Measurements from ENCODE around the gene TBXAS1.

TBXAS1 gene

DNA sequence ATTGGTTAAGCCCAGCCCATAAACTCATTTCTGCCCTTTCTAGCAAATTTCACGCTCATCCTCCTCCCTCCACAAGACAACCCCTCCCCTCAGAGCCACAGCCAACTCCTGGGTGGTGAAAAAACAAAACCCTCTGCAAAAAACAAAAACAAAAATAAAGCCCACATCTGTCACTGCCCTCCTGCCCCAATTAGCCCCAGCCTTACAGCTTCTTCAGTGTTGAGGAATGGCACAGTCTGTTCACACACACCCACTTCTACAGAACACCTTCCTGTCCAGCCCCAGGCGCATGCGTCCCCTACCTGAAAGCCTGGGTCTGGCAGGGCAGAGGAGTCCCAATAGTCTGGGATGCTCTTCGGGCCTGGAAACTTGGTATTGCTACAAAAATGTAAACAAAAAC lies 199.2 kb downstream of the TBXAS1 start:
- DNase-seq: no peak

DNA sequence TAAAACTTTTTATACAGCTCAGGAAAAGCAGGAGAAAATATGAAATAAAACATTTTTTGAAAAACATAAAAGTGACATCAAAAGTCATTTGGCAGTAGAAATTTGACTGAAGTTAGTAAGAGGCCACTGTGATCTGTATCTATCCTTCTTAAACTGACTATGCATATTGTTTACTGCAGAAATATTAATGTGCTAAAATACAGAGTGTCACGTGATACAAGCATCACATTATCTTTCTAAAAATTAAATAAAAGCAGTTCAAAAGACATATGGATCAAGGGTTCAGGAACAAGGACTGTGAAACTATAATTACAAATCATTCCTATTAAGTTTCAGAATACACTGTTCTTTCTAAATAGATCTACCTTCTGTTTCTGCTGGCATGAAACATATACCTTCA lies 200.0 kb downstream of the TBXAS1 start:
- DNase-seq: no peak

DNA sequence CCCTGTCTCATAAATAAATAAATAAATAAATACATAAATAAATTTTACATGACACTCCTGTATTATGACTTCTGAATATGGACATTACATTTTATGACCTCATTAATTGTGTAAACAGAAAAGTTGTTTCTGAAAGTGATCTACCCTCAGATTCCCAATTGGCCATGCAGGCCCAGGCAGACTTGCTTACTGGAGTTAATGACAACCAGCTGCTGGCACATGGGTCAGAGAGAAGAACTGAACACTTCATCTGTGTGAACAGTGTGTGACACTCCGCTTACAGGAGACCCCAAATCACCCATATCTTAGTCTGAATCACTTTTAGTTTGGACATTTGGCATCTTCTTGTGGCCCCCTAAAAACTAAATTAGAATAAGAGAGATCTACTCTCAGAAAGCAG lies 202.3 kb downstream of the TBXAS1 start:
- no peak for DNase-seq

DNA sequence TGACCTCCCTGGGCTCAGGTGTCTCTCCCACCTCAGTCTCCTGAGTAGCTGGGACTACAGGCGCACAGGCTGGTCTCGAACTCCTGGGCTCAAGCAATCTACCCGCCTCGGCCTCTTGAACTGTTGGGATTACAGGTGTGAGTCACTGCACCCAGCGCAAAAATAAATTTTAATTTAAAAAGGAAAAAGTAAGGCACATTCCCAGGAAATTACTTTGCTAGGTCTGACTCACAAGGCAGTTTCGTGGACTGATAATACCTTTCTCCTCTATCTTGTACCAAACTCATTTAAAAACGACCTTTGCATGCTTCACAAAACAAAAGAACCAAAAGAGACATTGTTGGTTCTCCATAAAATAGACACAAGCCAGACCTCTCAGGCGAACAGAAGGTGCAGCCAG lies 204.0 kb downstream of the TBXAS1 start:
- DNase-seq: no peak

DNA sequence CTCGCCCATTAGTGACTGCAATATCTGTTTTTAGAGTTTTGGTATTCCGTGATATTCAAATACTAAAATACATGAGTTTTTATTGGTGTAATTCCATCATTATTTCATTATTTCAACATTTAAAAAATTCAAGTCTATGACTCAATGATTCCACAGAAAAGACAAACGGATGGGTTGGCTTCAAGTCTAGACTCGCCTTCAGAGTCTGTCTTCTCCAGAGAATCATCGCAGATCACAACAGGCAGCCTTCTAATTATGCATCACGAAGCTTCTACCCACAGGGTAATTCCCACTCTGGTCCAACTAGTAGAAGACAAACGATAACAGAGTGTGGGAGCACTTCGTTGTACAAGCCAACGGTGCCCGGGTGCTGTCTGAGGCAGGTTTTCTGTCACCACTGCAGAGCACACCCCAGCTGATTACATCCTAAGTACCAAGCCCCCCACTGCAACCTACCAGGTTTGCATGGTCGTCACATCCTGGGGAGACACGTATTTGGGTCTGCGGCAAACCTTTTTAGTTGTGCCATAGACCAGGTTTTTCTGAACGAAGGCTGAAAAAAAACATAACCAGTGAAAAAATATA lies 204.8 kb downstream of the TBXAS1 start:
- no peak for DNase-seq

DNA sequence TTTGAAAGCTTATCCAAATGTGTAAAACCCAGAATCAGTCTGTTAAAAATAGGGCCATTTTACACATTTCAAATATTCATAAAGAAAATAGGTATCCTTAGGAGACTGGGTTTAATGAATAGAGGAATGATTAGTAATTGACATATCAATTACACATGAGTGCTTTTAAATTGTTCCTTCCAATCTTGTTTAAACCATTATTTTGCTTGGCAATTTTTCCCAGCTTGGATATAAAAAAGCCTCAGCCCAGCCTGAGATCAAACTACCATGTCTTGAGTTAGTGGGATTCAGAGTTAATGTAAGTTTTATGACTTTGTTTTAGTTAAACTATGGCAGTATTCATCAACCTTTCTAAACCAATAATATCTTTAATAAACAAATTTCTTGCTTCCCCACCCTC lies 205.4 kb downstream of the TBXAS1 start:
- no peak for DNase-seq

DNA sequence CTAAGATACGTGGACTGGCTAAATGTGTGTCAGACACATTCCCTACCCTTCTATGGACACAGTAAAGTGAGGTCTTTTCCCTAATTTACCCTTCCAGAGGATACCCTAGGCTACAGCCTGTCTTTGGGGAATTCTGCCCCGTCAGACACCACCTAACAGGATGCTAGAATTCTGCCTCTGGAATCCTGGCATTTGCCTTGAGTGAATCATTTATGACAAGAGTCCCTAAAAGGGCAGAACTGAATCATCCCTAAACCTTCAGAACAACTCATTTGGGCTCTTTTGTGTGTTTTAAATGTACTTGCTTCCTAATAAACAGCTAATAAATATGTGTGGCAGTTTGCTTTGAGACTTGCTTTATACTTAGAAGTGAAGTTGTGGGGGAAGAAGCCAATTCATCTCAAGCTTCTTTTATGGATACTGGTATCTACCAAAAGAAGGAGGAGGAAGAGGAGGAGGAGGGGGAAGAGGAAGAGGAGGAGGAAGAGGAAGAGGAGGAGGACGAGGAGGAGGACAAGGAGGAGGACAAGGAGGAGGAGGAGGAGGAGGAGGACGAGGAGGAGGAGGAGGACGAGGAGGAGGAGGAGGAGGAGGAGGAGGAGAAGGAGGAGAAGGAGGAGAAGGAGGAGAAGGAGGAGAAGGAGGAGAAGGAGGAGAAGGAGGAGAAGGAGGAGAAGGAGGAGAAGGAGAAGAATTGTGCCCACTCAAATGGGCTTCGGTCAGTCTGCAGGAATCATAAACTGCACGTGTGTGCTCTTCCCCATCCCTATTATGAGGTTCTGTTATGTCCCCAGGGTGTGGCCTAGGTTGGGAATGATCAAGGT lies 206.5 kb downstream of the TBXAS1 start:
- DNase-seq: no peak

DNA sequence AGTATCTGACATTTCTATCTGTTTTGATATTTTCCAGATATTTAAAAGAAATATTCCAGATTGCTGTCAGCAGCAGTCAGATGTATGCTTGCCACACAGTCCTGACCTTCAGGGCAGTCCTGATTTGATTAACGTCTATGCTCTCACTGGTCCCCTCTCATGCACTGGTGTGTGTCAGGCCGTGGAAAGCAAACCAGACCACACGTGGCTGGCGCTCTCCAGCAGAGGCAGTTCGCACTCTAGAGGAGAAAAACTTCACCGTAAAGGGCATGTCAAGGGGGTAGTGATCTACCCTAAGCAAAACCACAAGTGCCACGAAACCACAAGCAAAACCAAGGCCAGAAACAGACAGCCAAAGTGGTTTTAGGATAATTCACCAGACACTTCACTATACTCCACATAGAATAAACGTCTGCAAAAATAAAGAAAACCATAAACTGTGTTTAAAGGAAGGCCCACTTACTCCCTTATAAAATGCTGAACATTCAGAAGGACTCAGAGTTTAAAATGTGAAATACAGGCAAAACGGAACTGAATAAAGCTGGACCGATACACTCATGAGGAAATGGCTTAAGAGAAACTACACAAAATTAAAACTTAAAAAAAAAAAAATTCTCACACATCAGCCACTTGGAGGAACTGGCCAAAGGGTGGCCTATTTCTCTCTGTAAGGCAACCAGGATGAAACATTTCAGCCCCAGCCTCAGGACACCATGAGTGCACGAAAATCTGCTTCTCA lies 207.3 kb downstream of the TBXAS1 start:
- DNase-seq: no peak

DNA sequence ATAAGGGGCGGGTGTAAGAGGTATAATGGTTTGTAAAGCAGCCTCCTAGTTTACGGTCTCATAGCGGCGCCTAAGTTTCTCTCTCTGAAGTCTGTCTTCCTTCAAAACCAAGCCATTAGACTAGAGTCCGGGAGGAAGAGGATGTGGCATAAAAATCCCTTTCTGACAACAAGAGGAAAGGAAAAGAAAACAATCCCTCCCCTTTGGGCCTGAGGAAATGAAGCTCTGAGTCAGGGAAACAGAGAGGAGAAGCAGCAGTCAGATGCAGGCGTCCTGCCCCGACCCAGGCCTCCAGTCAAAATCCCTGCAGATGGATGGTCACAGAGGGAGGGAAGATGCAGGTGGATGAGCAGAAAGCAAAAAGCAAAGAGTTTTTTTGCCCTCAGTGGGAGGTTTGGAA lies 210.0 kb downstream of the TBXAS1 start:
- DNase-seq: no peak

DNA sequence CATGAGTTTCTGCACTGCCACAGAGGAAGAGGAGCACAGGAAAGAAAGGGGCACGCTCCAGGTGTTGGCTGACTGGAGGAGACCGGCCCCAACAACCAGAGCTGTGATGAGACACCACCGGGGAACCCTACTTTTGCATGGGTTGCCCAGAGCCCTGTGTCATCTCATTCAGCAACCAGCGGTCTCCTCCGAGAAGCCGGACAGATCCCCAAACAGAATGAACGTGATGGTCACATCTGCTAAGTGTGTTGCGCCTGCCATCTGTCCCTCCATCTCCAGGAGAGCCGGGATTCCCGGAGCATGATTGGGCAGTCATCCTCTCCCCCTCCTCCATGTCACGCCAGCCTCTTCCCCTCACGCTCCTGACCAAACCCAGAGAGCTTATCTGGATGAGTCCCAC lies 210.8 kb downstream of the TBXAS1 start:
- no peak for DNase-seq

DNA sequence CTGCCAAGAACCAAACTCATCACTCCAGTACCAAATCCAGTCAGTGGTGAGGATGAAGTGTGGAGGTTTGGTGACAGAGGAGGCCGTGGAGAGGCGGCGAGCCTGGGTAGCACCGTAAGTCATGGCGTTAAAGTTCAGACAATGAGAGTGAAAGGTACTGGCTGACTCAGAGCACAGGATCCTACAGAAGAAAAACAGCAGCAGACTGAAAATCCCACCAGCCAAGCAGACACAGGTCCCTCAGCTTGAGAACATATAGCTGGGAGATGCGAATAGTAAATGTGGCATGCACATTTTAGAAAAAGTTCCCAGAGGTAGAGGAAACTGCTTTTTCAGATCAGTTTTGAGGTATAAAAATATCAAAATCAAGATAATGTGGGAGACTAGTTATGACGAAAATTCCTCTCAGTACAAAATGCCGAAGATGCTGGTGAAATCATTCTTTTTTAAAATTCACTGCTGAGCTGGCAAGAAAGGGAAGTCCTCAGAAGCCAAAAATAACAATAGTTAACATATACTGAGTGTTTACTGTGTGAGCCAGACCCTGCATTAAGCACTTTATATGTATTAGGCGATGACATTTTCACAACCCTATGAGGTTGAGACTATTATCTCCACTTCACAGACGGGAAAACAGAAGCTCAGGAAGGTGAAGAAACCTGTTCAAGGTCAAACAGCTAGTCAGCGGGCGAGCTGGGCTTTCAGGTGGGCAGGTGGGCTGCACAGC lies 212.8 kb downstream of the TBXAS1 start:
- DNase-seq: no peak

DNA sequence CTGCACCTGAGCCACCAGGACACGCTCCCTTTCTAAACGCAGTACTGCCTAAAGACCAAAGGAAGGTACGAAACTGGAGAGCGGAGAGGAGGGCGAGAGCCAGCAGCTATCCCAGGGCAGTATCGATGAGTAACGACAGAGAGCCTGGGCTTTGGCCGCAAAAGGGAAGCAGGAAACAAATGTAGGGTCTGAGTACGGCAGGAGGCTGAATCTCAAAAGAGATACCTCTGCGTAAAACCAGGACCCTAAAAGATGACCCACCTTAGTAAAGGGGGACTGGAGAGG lies 213.3 kb downstream of the TBXAS1 start:
- no peak for DNase-seq

DNA sequence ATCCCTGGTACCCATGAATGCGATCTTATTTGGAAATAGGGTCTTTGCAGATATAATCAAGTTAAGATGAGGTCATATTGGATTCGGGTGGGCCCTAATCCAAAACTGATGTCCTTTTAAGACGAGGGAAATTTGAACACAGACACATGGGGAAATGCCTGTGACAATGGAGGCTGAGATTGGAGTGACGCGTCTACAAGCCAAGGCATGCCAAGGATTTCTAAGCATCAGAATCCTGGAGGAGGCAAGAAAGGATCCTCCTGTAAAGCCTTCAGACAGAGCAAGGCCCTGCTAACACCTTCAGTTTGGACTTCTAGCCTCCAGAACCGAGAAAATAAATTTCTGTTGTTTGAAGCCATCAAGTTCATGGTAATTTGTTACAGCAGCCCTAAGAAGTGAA lies 215.2 kb downstream of the TBXAS1 start:
- no peak for DNase-seq

DNA sequence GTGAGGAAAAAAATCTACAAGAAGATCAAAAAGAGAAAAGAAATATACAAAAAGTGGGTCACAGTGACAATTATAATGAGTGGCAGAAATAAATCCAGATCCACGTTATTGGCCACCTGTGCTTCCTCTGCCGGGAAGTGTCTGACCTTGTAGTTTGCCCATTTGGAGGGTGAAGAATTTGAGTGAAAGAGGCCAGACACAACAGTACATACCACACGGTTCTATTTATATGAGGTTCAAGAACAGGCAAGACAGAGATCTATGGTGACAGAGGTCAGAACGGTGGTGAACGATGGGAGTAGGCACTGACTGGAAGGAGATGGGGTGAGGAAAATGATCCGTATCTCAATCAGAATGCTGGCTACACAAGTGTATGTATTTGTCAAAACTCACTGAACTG lies 216.6 kb downstream of the TBXAS1 start:
- no peak for DNase-seq

DNA sequence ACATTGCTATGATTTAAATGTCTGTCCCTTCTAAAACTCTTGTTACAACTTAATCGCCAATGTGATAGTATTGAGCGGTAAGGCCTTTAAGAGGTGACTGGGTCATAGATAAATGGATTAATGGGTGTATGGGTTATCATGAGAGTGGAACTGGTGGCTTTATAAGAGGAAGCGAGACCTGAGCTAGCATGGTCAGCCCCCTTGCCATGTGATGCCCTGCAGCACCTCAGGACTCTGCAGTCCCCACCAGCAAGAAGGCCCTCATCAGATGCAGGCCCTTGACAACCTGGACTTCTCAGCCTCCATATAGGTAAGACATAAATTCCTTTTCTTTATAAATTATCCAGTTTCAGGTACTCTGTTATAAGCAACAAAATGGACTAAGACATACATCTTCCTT lies 218.1 kb downstream of the TBXAS1 start:
- DNase-seq: no peak

DNA sequence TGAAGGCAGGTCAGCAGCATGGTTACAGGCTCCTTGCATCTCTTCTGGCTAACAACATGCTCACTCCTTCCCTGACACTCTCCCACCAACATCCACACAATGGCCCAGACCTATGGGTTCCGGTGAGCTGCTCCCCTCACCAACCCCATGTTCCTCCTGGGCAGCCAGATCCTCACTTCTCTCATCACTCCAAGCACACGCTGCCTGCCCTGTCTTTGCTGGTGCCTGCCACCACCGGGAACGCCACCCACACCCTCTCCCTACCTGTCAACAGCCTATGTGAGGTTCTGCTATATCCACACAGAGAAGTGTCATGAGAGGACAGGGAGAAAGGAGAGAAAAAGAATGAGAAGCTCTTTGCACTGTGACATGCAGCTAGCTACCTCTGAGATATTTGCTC lies 219.1 kb downstream of the TBXAS1 start:
- no peak for DNase-seq

DNA sequence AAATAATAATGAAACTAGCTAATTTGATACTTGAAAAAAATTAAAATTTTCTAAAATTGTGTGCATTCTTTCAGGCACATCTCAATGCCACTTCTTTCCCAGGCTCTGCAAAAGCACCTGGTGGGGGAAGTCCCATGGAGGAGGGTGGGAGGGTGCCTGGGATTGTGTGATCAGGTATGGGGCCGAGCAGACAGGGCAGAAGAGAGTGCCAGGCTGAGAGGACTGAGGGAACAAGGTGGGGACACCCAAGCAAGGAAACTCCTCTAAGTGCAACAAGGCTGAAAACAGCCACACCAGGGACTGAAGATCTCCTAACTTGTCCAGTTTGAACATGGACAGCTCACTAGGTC lies 219.9 kb downstream of the TBXAS1 start:
- DNase-seq: no peak

DNA sequence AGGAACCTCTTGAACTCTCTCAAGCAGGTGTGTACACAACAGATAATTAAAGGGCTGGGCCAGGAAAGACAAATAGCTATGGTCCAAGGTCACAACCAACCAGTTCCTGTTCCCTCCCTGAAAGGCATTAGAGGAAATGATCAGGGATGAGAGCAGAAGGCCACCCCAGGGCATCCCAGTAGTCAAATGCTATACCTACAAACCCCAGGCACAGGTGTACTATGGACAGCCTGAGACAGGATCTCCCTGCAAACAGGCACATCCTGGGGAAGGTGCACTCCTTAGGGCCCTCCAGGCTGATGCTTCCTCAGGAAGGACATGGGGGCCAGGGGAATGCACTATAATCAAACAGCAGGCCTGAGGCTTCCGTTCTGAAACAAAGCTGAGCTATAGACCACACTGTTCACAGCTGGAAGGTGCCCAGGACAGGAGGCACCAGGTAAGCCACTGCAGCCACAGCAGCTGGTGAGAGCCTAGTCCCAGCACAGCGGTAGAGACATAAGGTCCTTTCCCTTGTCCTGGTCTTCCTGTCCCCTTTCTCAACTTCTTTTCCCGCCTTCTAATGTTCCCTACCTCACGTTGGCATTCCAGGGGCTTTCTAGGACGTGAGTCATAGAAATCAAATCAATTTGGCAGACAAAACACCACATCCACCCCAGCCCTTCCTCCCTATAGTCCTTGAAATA lies 220.4 kb downstream of the TBXAS1 start:
- DNase-seq: no peak

DNA sequence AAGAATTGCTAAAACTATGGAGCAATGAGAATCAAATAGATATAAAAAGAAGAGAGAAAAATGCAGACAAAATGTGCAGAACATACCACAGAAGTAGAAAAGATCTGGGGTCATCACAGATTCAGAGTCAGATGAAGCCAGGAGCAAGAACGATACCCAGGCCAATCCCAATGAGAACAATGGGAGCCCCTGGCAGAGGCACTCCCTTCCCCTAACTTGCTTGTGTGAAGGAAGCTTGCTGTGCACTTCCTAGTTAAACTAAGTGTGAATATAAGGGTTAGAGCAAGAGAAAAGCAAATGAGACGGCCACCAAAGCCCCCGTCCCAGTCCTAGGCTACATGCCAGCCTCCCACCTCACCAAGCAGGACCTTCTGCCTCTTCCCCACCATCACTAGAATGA lies 221.0 kb downstream of the TBXAS1 start:
- DNase-seq: no peak

DNA sequence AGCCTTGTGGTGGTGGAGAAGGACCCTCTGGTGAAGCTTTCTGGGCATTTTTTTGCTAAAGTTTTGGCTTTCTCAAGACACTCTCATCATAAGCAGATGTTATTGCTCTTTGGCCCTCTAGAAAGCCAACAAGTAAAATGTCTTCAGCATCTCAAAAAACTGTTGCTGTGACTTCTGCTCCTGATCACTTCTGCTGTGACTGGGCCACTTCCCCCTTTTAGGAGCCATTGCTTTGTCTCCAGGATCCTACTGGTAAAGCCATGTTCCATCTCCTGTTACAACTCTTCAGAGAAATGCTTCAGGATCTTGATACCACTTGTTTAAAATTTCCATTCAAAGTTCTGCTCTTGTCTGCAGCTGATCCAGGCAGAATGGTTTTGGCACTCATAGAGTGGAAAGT lies 222.8 kb downstream of the TBXAS1 start:
- no peak for DNase-seq

DNA sequence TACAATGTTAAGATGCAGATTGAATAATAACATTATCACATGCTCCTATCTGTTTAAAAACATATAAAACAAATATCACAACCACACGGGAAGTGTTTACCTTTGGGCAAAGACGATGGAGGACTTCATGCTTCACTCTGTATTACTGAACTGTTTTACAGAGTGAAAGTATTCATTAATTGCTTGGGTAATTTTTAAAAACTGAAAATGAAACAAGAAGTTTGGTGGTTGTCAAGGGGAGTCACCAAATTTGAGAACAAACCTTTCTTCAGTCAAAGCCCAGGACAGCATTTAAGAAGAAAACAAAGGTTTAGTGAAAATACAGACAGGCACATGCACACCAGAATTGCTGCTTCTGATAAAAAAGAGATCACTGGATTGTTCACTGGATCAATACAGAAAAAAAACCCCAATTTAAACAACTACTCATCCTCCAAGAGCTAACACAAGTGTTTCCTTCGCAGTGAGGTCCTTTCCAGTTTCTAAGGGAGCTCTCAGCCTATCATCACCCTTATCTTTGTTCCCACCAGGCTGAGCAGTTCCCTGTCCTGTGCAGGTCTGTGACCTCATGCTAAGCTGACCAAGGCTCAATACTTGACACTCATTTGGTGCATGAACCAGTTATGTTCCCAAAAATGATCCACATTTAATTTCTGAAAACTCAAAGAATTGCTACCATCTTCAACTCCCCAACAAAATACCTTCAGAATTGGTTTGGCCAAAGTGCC lies 224.9 kb downstream of the TBXAS1 start:
- DNase-seq: no peak

DNA sequence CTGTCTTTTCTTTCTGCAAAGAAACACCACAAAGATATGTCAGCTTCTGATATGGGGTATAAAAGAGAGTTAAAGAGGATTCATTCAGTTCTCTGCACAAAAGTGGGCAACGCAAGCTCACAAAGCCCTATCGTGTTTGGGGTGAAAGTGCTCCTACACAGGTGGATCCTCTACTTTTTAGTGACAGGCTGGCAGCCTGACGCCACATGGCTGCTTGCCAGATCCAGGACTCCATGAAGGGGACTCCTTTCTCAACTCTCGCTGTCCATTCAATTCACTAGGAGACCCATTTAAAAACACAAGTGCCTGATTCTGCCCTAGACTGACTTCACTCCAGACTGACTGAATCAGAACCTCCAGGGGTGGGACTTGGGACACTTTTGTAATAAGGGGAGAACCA lies 225.7 kb downstream of the TBXAS1 start:
- no peak for DNase-seq

DNA sequence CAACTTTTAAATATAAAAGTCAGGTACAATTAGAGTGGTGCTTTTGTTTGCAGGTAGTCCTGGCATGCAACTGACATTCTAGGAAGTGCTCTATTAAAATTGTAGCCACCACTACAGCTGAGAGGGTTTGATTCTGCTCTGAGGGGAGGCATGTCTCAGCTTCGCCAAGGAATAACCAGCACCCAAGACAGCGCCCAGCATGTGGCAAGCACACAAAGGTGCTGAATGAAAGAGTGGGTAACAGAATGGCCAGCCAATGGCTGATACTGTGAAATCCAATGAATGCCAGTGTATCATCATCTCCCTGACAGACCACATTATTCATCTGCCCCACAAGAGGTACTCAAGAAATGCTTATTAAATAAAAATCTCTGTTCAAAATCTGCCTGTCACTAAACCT lies 226.8 kb downstream of the TBXAS1 start:
- no peak for DNase-seq
